Trophoblast cell (in vitro differentiated cells and primary cell): Measurements from ENCODE around the gene CEP162.

Experiments used
- DNase-seq, 2 donors: peaks; one replicate each; pipeline ENCODE4 v3.0.0-alpha.2; 2016
- H2AFZ ChIP-seq: 2 replicates; pipeline ENCODE4 v1.6.1; 2013; ENCODE audit warnings: low read length, moderate library complexity, mild to moderate bottlenecking; ENCODE audit not compliant: insufficient read depth, poor library complexity
- H2AK5ac ChIP-seq: 2 replicates; pipeline ENCODE4 v1.6.1; 2013; ENCODE audit warnings: mild to moderate bottlenecking, low read length
- H2BK120ac ChIP-seq: 2 replicates; pipeline ENCODE4 v1.6.1; 2013; ENCODE audit warnings: low read length, mild to moderate bottlenecking, moderate library complexity; ENCODE audit not compliant: insufficient read depth, poor library complexity
- H2BK12ac ChIP-seq: 2 replicates; pipeline ENCODE4 v1.6.1; 2013; ENCODE audit warnings: mild to moderate bottlenecking, low read length, moderate library complexity
- H2BK5ac ChIP-seq: 2 replicates; pipeline ENCODE4 v1.6.1; 2013; ENCODE audit warnings: low read length, low read depth, moderate library complexity, mild to moderate bottlenecking; ENCODE audit not compliant: poor library complexity
- H3K14ac ChIP-seq: 2 replicates; pipeline ENCODE4 v1.6.1; 2013; ENCODE audit warnings: mild to moderate bottlenecking, low read length
- H3K18ac ChIP-seq: 2 replicates; pipeline ENCODE4 v1.6.1; 2013; ENCODE audit warnings: mild to moderate bottlenecking, low read length
- H3K23ac ChIP-seq: 2 replicates; pipeline ENCODE4 v1.6.1; 2013; ENCODE audit warnings: low read length
- H3K27ac ChIP-seq: 2 replicates; pipeline ENCODE4 v1.5.1; 2013; ENCODE audit warnings: low read depth, mild to moderate bottlenecking, inconsistent platforms, low read length, moderate library complexity
- H3K27me3 ChIP-seq: 2 replicates; pipeline ENCODE4 v1.6.1; 2013; ENCODE audit warnings: inconsistent platforms, mild to moderate bottlenecking, low read length, moderate library complexity; ENCODE audit not compliant: insufficient read depth
- H3K36me3 ChIP-seq, 2 experiments: 1 replicate in 1 of 2; 2 replicates in 1 of 2; pipeline ENCODE4 v1.6.1; 2013; ENCODE audit warnings: low read length in 2 of 2, mild to moderate bottlenecking in 2 of 2, moderate library complexity in 1 of 2; ENCODE audit not compliant: insufficient read depth in 2 of 2, control insufficient read depth in 1 of 2
- H3K4ac ChIP-seq: 2 replicates; pipeline ENCODE4 v1.6.1; 2013; ENCODE audit warnings: low read depth, mild to moderate bottlenecking, low read length, moderate library complexity
- H3K4me1 ChIP-seq, 2 experiments: 1 replicate in 1 of 2; 2 replicates in 1 of 2; pipeline ENCODE4 v1.6.1; 2013; ENCODE audit warnings: low read length in 2 of 2, mild to moderate bottlenecking in 2 of 2, moderate library complexity in 1 of 2; ENCODE audit not compliant: insufficient read depth in 2 of 2, control insufficient read depth in 1 of 2
- H3K4me2 ChIP-seq: 2 replicates; pipeline ENCODE4 v1.6.1; 2013; ENCODE audit warnings: inconsistent platforms, mild to moderate bottlenecking, low read length, moderate library complexity
- H3K4me3 ChIP-seq: 2 replicates; pipeline ENCODE4 v1.5.1; 2013; ENCODE audit warnings: mild to moderate bottlenecking, low read depth, low read length, inconsistent platforms
- H3K79me1 ChIP-seq: one replicate; pipeline ENCODE4 v1.6.1; 2013; ENCODE audit warnings: low read length
- H3K79me2 ChIP-seq: 2 replicates; pipeline ENCODE4 v1.6.1; 2013; ENCODE audit warnings: low read length, mild to moderate bottlenecking; ENCODE audit not compliant: control insufficient read depth, insufficient read depth, poor library complexity
- H3K9ac ChIP-seq: 2 replicates; pipeline ENCODE4 v1.6.1; 2013; ENCODE audit warnings: mild to moderate bottlenecking, low read length
- H3K9me3 ChIP-seq: 2 replicates; pipeline ENCODE4 v1.6.1; 2013; ENCODE audit warnings: low read depth, mild to moderate bottlenecking, control low read depth, inconsistent platforms, low read length; ENCODE audit not compliant: insufficient read depth
- H4K12ac ChIP-seq: 2 replicates; pipeline ENCODE4 v1.6.1; 2013; ENCODE audit warnings: low read depth, mild to moderate bottlenecking, low read length, moderate library complexity
- H4K8ac ChIP-seq: 2 replicates; pipeline ENCODE4 v1.6.1; 2013; ENCODE audit warnings: low read depth, mild to moderate bottlenecking, low read length, moderate library complexity
- H4K91ac ChIP-seq: one replicate; pipeline ENCODE4 v1.6.1; 2013; ENCODE audit warnings: low read depth, mild to moderate bottlenecking, low read length, moderate library complexity
- WGBS: extraction: QIAGEN DNeasy Blood & Tissue Kit; methylation state at CpG from one replicate; pipeline ENCODE4 v1.1.7; 2013; ENCODE audit warnings: missing lambda C conversion rate; ENCODE audit not compliant: insufficient read length, insufficient coverage; ENCODE audit errors: extremely low coverage; 5-methylcytosine and 5-hydroxymethylcytosine counted together

Gene CEP162

GRCh38 chr6:84255641-84256040 lies 28.2 kb upstream of the CEP162 start:
- no peak overlapping the region for H4K8ac ChIP-seq
- H3K4me3 ChIP-seq = no peak overlapping the region
- H3K36me3 ChIP-seq = no peaks in the 10 kb centered on the region
- no peak overlapping the region for H4K91ac ChIP-seq
- H3K79me1 ChIP-seq = no peaks in the 10 kb centered on the region
- no peaks in the 10 kb centered on the region for H3K79me2 ChIP-seq
- no peaks in the 10 kb centered on the region for H3K9me3 ChIP-seq
- no peak overlapping the region for H3K23ac ChIP-seq
- DNase-seq = no peak
- H3K27ac ChIP-seq = no peak overlapping the region
- no peaks in the 10 kb centered on the region for H3K4me1 ChIP-seq
- H2AK5ac ChIP-seq = no peak overlapping the region
- no peak overlapping the region for H2BK5ac ChIP-seq
- H3K4me2 ChIP-seq = no peak overlapping the region
- H2BK120ac ChIP-seq = no peak overlapping the region
- H3K27me3 ChIP-seq = no peaks in the 10 kb centered on the region
- H3K4ac ChIP-seq = no peak overlapping the region
- no peak overlapping the region for H2BK12ac ChIP-seq
- no peak overlapping the region for H2AFZ ChIP-seq
- no peak overlapping the region for H3K9ac ChIP-seq
- no peak overlapping the region for H4K12ac ChIP-seq
- no peak overlapping the region for H3K18ac ChIP-seq
- H3K14ac ChIP-seq = no peak overlapping the region

- Histone ChIP-seq H2BK5ac (no peak overlapping the region), H2AFZ (no peak overlapping the region), H3K27ac (no peak overlapping the region), H4K12ac (no peak overlapping the region), H2AK5ac (no peak overlapping the region), H3K79me1 (no peaks in the 10 kb centered on the region), H3K14ac (no peak overlapping the region), H4K8ac (no peak overlapping the region), H3K27me3 (no peaks in the 10 kb centered on the region), H3K23ac (no peak overlapping the region), H3K9ac (no peak overlapping the region), H3K18ac (no peak overlapping the region), H3K4me2 (no peak overlapping the region), H3K9me3 (no peaks in the 10 kb centered on the region), H3K4ac (no peak overlapping the region), H3K79me2 (no peaks in the 10 kb centered on the region), H4K91ac (no peak overlapping the region), H3K4me3 (no peak overlapping the region), H3K36me3 (no peaks in the 10 kb centered on the region), H2BK120ac (no peak overlapping the region), H2BK12ac (no peak overlapping the region), H3K4me1 (no peaks in the 10 kb centered on the region)
- no peak for DNase-seq
- WGBS = no CpG with 5 or more reads among the region's 3 CpGs
Observed at GRCh38 chr6:84253380-84253779, 25.9 kb upstream of the CEP162 start.

DNA sequence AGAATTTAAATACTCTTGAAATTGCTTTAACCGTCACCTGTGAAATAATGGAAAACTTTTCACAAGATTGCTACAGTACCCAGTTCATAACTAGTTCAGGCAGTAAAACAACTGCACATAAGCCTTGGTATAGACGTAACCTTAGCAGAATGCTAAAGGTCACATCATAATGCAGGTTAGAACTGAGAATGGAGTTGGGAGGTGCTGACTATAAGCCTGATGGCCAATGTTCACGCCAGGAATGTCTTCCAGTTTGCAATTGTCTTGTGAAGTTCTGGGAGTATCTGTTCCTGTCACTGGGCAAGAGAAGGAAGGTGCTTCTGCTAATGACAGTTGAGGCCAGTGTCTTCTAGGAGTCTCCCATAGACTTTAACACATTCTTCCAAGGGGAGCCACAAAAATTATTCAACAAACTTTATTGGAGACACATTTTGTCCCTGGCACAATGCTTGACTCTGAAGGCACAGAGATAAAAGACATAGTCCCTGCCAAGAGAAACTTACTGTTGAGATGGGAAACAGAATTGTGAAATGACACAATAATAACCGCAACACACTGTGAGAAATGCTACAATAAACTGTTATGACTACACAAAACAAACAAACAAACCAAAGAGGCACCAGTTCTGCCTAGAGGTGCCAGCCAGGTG lies 24.6 kb upstream of the CEP162 start:
- DNase-seq = no peak
- Histone ChIP-seq H2AFZ (no peak overlapping the region), H3K27ac (no peak overlapping the region), H4K91ac (no peak overlapping the region), H3K14ac (no peak overlapping the region), H3K9me3 (no peaks in the 10 kb centered on the region), H2BK12ac (no peak overlapping the region), H3K4me3 (no peak overlapping the region), H3K27me3 (no peaks in the 10 kb centered on the region), H3K23ac (no peak overlapping the region), H2AK5ac (no peak overlapping the region), H3K4me2 (no peak overlapping the region), H3K4me1 (no peaks in the 10 kb centered on the region), H3K79me2 (no peaks in the 10 kb centered on the region), H3K36me3 (no peaks in the 10 kb centered on the region), H3K18ac (no peak overlapping the region), H4K8ac (no peak overlapping the region), H2BK5ac (no peak overlapping the region), H3K4ac (no peak overlapping the region), H4K12ac (no peak overlapping the region), H3K9ac (no peak overlapping the region), H3K79me1 (no peaks in the 10 kb centered on the region), H2BK120ac (no peak overlapping the region)
- WGBS = no CpG with 5 or more reads among the region's 4 CpGs

- Histone ChIP-seq H3K27ac (no peak overlapping the region), H3K9ac (no peak overlapping the region), H4K8ac (no peak overlapping the region), H2AK5ac (no peak overlapping the region), H2BK120ac (no peak overlapping the region), H2BK12ac (no peak overlapping the region), H3K79me2 (no peaks in the 10 kb centered on the region), H3K79me1 (no peaks in the 10 kb centered on the region), H3K23ac (no peak overlapping the region), H3K18ac (no peak overlapping the region), H3K4me3 (no peak overlapping the region), H3K4me1 (no peaks in the 10 kb centered on the region), H3K4ac (no peak overlapping the region), H3K36me3 (no peaks in the 10 kb centered on the region), H4K91ac (no peak overlapping the region), H4K12ac (no peak overlapping the region), H3K14ac (no peak overlapping the region), H2BK5ac (no peak overlapping the region), H3K9me3 (no peaks in the 10 kb centered on the region), H3K4me2 (no peak overlapping the region), H2AFZ (no peak overlapping the region), H3K27me3 (no peaks in the 10 kb centered on the region)
- no peak for DNase-seq
- no CpG with 5 or more reads among the region's 3 CpGs for WGBS
Observed at GRCh38 chr6:84249724-84250123, 22.3 kb upstream of the CEP162 start.
